ENCODE data around the gene KIF5C.
"Not testable (repeated sequence)": the region's sequence is repeated elsewhere in the genome, so short reads cannot be mapped to it uniquely, and the experiment has no call there.

KIF5C gene

GRCh38 chr2:148974095-148974494 is 99.1 kb downstream of the KIF5C start:
- Mint-ChIP-seq H3K9me3 (no peaks in the 10 kb centered on the region), H3K4me3 (no peak overlapping the region), H3K36me3 (ENCODE audit: low read depth) (no peaks in the 10 kb centered on the region), H3K27me3 (ENCODE audit: low read depth) (peaks cover 4% of the 10 kb centered on the region), H3K4me1 (peaks cover 26% of the 10 kb centered on the region), H3K27ac (no peak overlapping the region)
- TF ChIP-seq CTCF (IDR thresholded peaks at IDR 0.05; ENCODE audit: unreplicated experiment in 3 of 3) = no peak

GRCh38 chr2:148978026-148978685 is 103.1 kb downstream of the KIF5C start:
- Mint-ChIP-seq H3K27me3 (ENCODE audit: low read depth) (peaks cover 10% of the 10 kb centered on the region), H3K9me3 (no peaks in the 10 kb centered on the region), H3K4me3 (no peak overlapping the region), H3K36me3 (ENCODE audit: low read depth) (peaks cover 15% of the 10 kb centered on the region), H3K4me1 (peaks cover 20% of the 10 kb centered on the region), H3K27ac (peak overlapping the region; percentile 12 to 64 (median 42))
- TF ChIP-seq CTCF (IDR thresholded peaks at IDR 0.05; ENCODE audit: unreplicated experiment in 3 of 3) = no peak

- H3K27me3 Mint-ChIP-seq (ENCODE audit: low read depth) = peaks cover 8% of the 10 kb centered on the region
- H3K36me3 Mint-ChIP-seq (ENCODE audit: low read depth) = peaks cover 20% of the 10 kb centered on the region
- TF ChIP-seq CTCF (IDR thresholded peaks at IDR 0.05; ENCODE audit: unreplicated experiment in 3 of 3) = no peak
Measured at GRCh38 chr2:148978706-148979105, 103.7 kb downstream of the KIF5C start.

GRCh38 chr2:148979164-148979918 is 104.3 kb downstream of the KIF5C start:
- Mint-ChIP-seq H3K27me3 (ENCODE audit: low read depth) (peaks cover 6% of the 10 kb centered on the region), H3K4me1 (peaks cover 20% of the 10 kb centered on the region), H3K9me3 (no peaks in the 10 kb centered on the region), H3K36me3 (ENCODE audit: low read depth) (peaks cover 22% of the 10 kb centered on the region), H3K27ac (peak overlapping the region in 1 of 3 experiments; percentile 42), H3K4me3 (no peak overlapping the region)
- TF ChIP-seq CTCF (IDR thresholded peaks at IDR 0.05; ENCODE audit: unreplicated experiment in 3 of 3) = no peak

More at GRCh38 chr2:148978706-148979105, 103.7 kb downstream of the KIF5C start:
- Mint-ChIP-seq H3K4me3 (no peak overlapping the region), H3K4me1 (peaks cover 20% of the 10 kb centered on the region), H3K27ac (peak overlapping the region; percentile 12 to 64 (median 42)), H3K9me3 (no peaks in the 10 kb centered on the region)

GRCh38 chr2:148979919-148980277 is 104.9 kb downstream of the KIF5C start:
- no peak overlapping the region for H3K4me3 Mint-ChIP-seq
- TF ChIP-seq CTCF (IDR thresholded peaks at IDR 0.05; ENCODE audit: unreplicated experiment in 3 of 3) = no peak
- peaks cover 22% of the 10 kb centered on the region for H3K36me3 Mint-ChIP-seq (ENCODE audit: low read depth)
- H3K9me3 Mint-ChIP-seq = no peaks in the 10 kb centered on the region
- no peak overlapping the region for H3K27ac Mint-ChIP-seq
- peaks cover 20% of the 10 kb centered on the region for H3K4me1 Mint-ChIP-seq
- peaks cover 6% of the 10 kb centered on the region for H3K27me3 Mint-ChIP-seq (ENCODE audit: low read depth)

- H3K9me3 Mint-ChIP-seq; H3K27me3 Mint-ChIP-seq (ENCODE audit: low read depth); H3K4me3 Mint-ChIP-seq; H3K27ac Mint-ChIP-seq: not testable (repeated sequence)
- H3K4me1 Mint-ChIP-seq = peaks cover 20% of the 10 kb centered on the region
- peaks cover 22% of the 10 kb centered on the region for H3K36me3 Mint-ChIP-seq (ENCODE audit: low read depth)
Measured at GRCh38 chr2:148980496-148980895, 105.5 kb downstream of the KIF5C start.

Measured in nephron (organoid).